NCI-H146 treated with DMSO at 0.1 percent for 48 hours (cell line): ENCODE results near the gene GYS1.
"Not testable (repeated sequence)": the region's sequence is repeated elsewhere in the genome, so short reads cannot be mapped to it uniquely, and the experiment has no call there.

ENCODE experiments used
- DNase-seq: peaks from one replicate; lab custom pipeline; 2025; ENCODE audit not compliant: unreplicated experiment; lab: John Stamatoyannopoulos, UW

GYS1 gene

DNA sequence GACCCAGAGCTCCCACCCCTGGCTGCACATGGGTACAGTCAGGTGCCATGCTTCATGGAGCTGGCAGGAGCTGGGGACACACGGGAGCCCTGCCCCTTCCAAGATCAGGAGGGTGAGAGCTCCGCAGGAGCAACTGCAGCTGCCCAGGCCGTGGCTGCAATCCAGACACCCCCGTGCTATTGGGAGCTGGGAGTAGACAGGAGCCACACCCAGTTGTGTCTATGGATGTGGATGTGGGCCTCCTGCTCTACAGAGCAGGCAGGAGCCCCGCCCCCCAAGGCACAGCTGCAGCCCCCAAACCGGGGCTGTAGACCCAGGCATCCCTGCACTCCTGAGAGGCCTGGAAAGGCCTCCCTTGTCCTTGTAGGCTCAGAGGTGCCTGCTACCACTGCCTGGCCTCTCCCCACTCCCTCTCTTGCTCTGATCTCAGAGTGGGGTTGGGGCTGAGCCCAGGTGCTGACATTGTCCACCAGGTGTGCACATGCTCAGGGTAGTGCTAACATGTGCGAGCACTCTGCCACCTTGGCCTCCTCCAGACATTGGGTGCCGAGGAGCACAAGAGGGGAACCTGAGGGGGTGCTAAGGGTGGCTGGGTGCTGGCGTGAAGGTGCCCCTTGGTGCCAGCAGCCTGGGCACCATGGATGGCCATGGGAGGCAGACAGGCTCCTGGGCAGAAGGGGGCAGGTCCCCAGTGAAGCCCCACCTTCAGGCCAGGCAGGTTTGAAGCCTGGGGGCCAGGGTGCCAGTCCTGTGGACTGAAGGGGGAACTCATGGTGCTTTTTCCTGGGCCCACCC is 46.4 kb downstream of the GYS1 start:
- DNase-seq: no peak

DNA sequence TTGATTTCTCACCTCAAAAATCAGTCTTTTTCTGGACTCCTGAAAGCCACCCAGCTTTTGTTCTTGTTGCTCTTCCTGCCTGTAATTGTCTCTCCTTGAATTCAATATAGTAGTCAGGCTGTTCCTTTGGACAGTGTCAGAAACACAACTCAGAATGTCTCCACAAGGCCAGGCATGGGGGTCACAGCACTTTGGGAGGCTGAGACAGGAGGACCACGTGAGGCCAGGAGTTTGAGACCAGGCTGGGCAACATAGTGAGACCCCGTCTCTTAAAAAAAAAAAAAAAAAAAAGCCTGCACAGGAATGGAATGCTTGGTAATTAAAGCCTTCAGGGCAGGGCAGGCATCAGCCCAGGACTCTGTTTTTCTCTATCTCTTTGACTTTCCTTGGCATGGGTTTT is 47.3 kb downstream of the GYS1 start:
- DNase-seq: no peak

DNA sequence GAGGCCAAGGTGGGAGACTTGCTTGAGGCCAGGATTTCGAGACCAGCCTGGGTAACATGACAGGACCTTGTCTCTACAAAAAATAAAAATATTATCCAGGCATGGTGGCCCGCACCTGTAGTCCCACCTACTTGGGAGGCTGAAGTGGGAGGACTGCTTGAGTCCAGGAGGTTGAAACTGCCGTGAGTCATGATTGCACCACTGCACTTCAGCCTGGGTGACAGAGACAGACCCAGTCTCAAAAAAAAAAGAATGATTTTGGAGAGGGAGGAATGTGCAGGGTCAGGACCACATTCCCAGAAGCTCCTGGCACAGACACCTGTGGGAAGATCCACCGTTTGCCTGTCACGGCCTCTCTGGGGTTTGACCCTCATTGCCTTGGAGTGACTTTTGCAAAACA is 47.7 kb downstream of the GYS1 start:
- DNase-seq: no peak

GRCh38 chr19:48943081-48943480 is 50.0 kb downstream of the GYS1 start:
- DNase-seq: no peak

DNA sequence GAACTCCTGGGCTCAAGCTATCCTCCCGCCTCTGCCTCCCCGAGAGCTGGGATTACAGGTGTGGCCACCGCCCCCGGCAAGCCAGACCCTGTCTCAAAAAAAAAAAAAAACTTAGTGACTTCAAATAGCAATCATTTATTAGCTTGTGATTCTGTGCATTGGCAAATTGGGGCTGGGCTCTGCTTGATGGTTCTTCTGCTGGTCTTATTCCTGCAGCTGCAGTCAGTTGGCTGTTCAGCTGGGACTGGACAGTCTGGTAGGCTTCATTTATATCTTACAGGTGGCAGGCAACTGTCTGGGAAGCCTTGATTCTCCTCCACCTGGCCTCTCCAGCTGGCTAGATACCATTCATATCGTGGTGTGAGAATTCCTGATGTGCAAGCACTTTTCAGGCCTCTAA is 52.2 kb downstream of the GYS1 start:
- no peak for DNase-seq

DNA sequence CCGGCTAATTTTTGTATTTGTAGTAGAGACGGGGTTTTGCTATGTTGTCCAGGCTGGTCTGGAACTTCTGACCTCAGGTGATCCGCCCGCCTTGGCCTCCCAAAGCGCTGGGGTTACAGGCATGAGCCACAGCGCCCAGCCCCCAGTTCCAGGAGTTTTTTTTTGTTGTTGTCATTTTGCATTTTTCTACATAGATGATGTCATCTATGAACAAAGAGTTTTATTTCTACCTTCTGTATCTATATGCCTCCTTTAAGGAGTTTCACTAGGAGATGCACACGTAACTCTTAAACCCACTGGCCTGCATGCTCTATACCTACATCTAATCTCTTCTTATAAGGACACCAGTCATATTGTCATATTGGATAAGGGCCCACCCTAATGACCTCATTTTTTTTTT is 54.9 kb downstream of the GYS1 start:
- no peak for DNase-seq

DNA sequence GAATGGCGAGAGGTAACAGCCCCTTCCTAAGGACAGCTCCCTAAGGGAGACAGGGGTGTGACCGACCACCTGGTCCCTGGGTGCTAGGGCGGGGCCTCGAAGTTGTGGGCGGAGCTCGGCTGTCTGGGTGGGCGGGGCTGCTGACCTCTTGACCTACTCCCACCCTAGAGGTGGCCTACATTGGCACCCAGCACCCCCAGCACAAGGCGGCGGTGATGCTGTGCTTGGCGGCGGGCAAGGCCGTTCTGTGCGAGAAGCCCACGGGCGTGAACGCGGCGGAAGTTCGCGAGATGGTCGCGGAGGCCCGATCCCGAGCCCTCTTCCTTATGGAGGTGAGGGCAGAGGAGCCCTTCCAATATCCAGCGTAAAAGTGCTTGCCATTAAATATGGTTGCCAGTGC is 57.2 kb downstream of the GYS1 start:
- no peak for DNase-seq

DNA sequence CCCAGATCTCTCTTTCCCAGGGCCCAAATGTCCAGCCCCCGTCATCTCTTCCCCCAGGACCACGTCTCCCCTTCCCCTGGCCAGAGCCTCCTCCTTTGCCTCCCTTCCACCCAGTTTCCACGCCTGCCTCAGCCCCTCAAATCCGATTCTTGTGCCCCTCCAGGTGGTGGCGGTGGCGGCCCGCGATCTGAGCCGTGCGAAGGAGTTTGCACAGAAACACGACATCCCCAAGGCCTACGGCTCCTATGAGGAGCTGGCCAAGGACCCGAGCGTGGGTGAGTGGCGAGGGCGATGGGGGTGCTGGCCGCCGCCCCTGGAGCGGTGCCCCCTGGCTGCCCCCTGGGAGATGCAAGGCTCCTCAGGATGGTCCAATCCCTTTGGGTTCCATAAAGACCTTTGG is 58.3 kb downstream of the GYS1 start:
- no peak for DNase-seq

DNA sequence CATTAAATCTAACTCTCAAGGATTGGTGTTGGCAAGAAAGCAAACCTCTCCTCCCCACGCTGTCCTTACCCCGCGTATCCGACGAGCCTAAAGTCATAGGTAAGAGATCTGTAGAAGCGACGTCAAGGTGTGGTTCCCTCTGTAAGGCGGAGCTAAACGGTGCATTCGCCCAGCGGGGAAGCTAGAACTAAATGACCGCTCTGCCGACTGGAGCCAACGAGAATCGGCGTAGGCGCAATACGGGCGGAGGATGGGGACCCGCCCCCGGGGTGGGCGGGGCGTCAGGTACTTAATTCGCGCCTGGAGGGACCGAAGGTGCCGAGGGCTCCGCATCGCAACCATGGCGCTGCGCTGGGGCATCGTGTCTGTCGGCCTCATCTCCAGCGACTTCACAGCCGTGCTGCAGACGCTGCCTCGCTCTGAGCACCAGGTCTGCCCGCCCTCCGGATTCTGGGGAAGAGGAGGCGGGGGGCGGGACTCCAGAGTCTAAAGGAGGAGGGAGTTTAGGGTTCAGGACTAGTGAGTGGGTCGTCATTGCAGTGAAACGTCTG is 59.7 kb downstream of the GYS1 start, which contains the start of gene DHDH:
Gene DHDH, plus strand, starts transcription at position 318 of the 551 bp plus-strand sequence. Its CDS starts 23 bp downstream, at position 341.
- DNase-seq: peak; percentile 93

DNA sequence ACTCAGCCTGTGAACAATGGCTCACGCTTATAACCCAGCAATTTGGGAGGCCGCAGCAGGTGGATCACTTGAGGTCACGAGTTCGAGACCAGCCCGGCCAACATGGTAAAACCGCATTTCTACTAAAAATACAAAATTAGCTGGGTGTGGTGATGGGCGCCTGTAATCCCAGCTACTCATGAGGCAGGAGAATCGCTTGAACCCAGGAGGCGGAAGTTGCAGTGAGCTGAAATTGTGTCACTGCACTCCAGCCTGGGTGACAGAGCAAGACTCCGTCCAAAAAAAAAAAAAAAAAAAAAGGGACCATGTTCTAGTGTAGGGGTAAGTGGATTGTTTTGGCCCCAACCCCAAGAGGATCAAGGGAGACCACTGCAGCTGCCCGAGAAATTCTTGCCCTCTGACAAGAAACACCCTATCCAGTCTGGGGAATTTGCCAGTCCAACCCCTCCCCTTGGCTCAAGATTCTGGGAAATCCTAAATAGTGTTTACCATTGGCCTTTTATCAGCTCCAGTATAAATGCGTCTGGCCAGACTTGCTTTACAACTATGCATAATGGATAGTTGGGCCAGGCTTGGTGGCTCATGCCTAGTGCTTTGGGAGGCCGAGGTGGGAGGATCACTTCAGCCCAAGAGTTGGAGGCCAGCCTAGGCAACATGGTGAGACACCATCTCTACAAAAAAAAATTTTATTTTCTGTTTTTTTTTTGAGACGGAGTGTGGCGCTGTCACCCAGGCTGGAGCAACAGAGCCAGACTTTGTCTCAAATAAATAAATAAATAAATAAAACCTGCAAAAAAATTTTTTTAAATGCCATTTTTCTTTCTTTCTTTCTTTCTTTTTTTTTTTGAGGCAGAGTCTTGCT is 64.7 kb downstream of the GYS1 start:
- DNase-seq: no peak

DNA sequence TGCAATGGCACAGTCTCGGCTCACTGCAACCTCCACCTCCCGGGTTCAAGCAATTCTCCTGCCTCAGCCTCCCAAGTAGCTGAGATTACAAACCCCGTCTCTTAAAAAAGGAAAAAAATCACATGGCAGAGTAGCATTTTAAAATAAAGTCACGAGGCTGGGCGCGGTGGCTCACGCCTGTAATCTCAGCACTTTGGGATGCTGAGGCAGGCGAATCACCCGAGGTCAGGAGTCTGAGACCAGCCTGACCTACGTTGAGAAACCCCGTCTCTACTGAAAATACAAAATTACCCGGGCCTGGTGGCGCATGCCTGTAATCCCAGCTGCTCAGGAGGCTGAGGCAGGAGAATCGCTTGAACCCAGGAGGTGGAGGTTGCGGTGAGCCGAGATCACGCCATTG is 65.4 kb downstream of the GYS1 start:
- DNase-seq: not testable (repeated sequence)

DNA sequence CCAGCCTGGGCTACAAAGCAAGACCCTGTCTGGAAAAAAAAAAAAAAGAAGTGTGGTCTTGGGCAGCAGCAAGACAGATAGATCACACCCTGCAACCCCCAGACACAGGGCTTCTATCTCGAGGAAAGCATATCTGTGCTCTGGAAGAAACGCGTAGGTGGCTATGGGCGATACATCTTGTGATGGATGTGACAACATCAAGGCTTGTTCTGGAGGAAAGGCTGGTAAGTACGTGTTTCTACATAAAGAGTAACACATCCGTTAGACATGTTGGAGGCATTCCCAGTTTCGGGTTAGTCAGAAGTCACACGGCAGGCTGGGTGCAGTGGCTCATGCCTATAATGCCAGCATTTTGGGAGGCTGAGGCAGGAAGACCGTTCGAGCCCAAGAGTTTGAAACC is 66.2 kb downstream of the GYS1 start:
- DNase-seq: no peak

DNA sequence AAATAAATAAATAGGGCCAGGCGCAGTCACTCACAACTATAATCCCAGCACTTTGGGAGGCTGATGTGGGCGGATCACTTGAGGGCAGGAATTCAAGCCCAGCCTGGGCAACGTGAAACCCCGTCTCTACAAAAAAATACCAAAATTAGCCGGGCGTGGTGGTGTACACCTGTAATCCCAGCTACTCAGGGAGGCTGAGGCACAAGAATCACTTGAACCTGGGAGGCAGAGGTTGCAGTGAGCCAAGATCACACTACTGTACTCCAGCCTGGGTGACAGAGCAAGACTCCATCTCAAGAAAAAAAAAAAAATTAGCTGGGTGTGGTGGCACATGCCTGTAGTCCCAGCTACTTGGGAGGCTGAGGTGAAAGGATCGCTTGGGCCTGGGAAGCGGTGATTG is 67.2 kb downstream of the GYS1 start:
- DNase-seq: not testable (repeated sequence)

DNA sequence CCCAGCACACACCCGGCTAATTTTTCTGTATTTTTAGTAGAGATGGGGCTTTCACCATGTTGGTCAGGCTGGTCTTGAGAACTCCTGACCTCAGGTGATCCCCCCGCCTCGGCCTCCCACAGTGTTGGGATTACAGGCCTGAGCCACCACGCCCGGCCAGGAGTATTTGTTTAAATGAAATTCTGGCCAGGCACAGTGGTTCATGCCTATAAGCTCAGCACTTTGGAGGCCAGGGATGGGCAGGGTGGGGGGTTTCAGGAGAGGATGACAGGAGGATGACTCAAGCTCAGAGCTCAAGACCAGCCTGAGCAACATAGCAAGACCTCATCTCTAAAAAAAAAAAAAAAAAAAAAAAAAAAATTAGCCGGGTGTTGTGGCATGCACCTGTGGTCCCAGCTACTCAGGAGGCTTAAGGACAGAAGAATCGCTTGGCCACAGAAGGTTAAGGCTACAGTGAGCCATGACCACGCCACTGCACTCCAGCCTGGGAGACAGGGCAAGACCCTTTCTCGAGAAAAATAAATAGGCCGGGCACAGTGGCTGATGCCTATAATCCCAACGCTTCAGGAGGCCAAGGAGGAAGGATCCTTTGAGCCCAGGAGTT is 67.8 kb downstream of the GYS1 start:
- DNase-seq: no peak

DNA sequence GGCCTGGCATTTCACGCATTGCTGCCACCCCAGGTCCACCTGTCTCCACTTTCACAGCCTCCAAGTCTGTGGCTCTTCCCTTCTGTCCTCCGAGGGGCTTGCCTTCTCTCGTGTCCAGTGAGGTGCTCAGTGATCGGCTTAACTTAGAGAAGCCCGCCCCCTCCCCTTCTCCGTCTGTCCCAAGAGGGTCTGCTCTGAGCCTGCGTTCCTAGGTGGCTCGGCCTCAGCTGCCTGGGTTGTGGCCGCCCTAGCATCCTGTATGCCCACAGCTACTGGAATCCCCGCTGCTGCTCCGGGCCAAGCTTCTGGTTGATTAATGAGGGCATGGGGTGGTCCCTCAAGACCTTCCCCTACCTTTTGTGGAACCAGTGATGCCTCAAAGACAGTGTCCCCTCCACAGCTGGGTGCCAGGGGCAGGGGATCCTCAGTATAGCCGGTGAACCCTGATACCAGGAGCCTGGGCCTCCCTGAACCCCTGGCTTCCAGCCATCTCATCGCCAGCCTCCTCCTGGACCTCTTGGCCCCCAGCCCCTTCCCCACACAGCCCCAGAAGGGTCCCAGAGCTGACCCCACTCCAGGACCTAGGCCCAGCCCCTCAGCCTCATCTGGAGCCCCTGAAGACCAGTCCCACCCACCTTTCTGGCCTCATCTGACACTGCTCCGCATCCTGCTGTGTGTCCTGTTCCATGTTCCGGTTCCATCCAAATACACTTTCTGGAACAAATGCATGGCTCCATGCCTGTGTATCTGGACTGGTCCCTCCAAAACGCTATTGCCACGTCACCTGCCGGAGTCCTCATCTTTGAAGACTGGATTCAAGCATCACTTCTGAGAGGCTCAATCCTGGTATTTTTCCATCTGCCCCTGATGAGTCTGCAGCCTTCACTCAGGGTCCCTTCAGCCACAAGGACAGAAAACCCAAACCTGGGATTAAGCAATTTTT is 70.3 kb downstream of the GYS1 start:
- DNase-seq: no peak

DNA sequence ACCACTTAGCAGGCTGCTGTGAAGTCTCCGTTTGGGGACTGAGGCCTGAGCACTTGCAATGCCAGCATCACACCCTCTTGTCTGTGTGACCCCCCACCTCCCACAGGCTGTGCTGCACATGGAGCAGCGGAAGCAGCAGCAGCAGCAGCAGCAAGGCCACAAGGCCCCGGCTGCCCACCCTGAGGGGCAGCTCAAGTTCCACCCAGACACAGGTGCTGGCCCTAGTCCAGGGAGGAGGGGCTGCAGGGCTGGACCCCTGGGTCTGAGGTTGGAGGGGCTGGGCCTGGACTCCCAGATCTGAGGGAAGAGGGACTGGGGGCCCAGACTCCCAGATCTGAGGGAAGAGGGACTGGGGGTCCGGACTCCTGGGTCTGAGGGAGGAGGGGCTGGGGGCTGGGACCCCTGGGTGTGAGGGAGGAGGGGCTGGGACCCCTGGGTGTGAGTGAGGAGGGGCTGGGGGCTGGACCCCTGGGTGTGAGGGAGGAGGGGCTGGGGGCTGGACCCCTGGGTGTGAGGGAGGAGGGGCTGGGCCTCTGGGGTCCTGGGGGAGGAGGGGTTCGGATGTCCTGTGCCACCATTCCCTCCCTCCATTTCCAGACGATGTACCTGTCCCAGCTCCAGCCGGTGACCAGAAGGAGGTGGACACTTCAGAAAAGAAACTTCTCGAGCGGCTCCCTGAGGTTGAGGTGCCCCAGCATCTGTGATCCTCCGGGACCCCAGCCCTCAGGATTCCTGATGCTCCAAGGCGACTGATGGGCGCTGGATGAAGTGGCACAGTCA is 71.2 kb downstream of the GYS1 start:
- DNase-seq: no peak

DNA sequence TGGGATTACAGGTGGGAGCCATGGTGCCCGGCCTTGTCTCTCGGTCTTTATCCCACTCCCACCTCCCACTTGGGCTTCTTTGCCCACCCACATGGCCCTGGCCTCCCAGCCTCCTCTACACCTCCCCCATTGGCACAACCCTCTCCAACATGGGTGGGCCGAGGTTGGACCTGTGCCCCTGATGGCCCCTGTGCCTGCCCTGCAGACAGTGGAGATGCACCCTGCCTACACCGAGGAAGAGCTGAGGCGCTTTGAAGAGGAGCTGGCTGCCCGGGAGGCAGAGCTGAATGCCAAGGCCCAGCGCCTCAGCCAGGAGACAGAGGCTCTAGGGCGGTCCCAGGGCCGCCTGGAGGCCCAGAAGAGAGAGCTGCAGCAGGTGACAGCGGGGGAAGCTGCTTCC is 72.2 kb downstream of the GYS1 start:
- no peak for DNase-seq

DNA sequence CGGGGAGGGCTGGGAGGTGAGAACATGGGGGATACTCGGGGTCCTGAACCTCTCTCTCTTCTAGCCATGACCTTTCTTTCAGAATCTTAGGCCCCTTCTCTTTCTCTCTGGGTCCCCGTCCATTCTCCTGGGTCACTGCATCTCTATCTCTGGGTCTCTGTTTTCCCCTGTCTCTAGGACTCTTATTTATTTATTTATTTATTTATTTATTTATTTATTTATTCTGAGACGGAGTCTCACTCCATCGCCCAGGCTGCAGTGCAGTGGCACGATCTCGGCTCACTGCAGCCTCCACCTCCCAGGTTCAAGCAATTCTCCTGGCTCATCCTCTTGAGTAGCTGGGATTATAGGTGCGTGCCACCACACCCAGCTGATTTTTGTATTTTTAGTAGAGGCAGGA is 73.8 kb downstream of the GYS1 start:
- not testable (repeated sequence) for DNase-seq

DNA sequence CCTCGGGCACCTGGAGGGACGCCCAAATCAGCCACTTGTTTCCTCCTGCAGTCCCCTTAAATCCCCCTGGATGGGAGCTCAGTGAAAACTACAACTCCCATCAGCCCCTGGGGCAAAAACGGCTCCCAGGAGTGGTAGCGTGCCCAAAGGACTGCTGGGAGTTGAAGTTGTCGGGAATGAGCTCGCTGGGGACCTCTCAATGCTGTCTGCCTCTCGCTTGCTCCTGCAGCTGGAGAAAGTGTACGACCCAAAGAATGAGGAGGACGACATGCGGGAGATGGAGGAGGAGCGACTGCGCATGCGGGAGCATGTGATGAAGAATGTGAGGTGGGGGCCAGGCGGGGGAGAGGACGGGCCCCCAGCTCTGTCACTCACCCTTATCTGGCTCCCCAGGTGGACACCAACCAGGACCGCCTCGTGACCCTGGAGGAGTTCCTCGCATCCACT is 74.3 kb downstream of the GYS1 start:
- DNase-seq: no peak
